HepG2 (cell line): ENCODE measurements around the gene C1QB. TPM values are rescaled to one million over a fixed set of nuclear protein-coding genes. Genes with fewer than 3 reads are reported as not detected.

Source experiments
- ATAC-seq: fragments of 200-7000 bp; cut with Tn5 transposase; 3 replicates; pipeline ENCODE4 v1.9.1; 2020; ENCODE audit warnings: mild to moderate bottlenecking, moderate library complexity
- BruUV-seq: library from RNA; stranded (reverse); fragments of 400-500 nt; replicated peaks from 2 replicates; lab custom pipeline; 2021; lab: Mats Ljungman, UMichigan
- CTCF ChIA-PET: fragments of 300-600 bp; formaldehyde crosslinking; extraction: SDS; loops from one replicate; lab custom pipeline; 2021; ENCODE audit warnings: low total read pairs, inconsistent platforms, low intra/inter-chr PET ratio; lab: Yijun Ruan, JAX
- POLR2A ChIA-PET: fragments of 350-600 bp; sonication (Branson Sonifier 250); formaldehyde crosslinking; loops from one replicate; lab custom pipeline; 2020; ENCODE audit warnings: antibody characterized with exemption, inconsistent platforms; lab: Yijun Ruan, JAX
- DNase-seq: peaks from one replicate; pipeline ENCODE4 v3.0.0-alpha.2; 2015; ENCODE audit warnings: low spot score
- FAIRE-seq: peaks from 3 replicates; lab custom pipeline; 2011; peaks lifted over from hg19 to GRCh38; lab: Jason Lieb, UNC
- H2AFZ ChIP-seq: one replicate; pipeline ENCODE4 v1.6.1; 2011; ENCODE audit warnings: low read length, inconsistent platforms
- H3K27ac ChIP-seq: fragments of 300-600 bp; 3 replicates; pipeline ENCODE4 v1.8.0; 2011; ENCODE audit warnings: mixed run types, mild to moderate bottlenecking, mixed read lengths, low read length, inconsistent platforms; ENCODE audit not compliant: insufficient read depth; ENCODE audit errors: extremely low read length
- H3K27me3 ChIP-seq, 2 experiments: fragments of 200-600 bp in 1 of 2; 2 replicates in 1 of 2; 3 replicates in 1 of 2; pipeline versions ENCODE4 v1.6.0 to v1.8.0; 2011; ENCODE audit warnings: low read length in 2 of 2, mild to moderate bottlenecking in 2 of 2, moderate library complexity in 2 of 2, inconsistent platforms in 1 of 2; ENCODE audit not compliant: insufficient read depth in 2 of 2, control insufficient read depth in 1 of 2
- H3K36me3 ChIP-seq, 2 experiments: fragments of 200-600 bp in 1 of 2; replicated peaks in 1 of 2; 2 replicates in 1 of 2; 3 replicates in 1 of 2; pipeline versions ENCODE4 v1.5.1 to v1.8.0; 2011; ENCODE audit warnings: low read length in 2 of 2, inconsistent platforms in 1 of 2; ENCODE audit not compliant: insufficient read depth in 2 of 2, control insufficient read depth in 1 of 2
- H3K4me1 ChIP-seq: 2 replicates; pipeline ENCODE4 v1.5.1; 2012; ENCODE audit warnings: low read length, inconsistent platforms; ENCODE audit not compliant: insufficient read depth
- H3K4me2 ChIP-seq: 2 replicates; pipeline ENCODE4 v1.6.0; 2011; ENCODE audit warnings: low read depth, low read length, inconsistent platforms
- H3K4me3 ChIP-seq, 3 experiments: fragments of 200-600 bp in 1 of 3; sonication (generic), shearing (Covaris generic) in 1 of 3; replicated peaks in 1 of 3; 2 replicates each; pipeline ENCODE4 v1.5.1; 2011 to 2016; ENCODE audit warnings: low read length in 3 of 3, inconsistent platforms in 2 of 3, low read depth in 2 of 3, mild to moderate bottlenecking in 2 of 3, control low read depth in 1 of 3, mixed read lengths in 1 of 3; ENCODE audit not compliant: insufficient read depth in 1 of 3
- H3K79me2 ChIP-seq: one replicate; pipeline ENCODE4 v1.6.1; 2011; ENCODE audit warnings: low read length, inconsistent platforms; ENCODE audit not compliant: insufficient read depth
- H3K9ac ChIP-seq: 2 replicates; pipeline ENCODE4 v1.6.0; 2011; ENCODE audit warnings: mild to moderate bottlenecking, low read depth, low read length, inconsistent platforms; ENCODE audit not compliant: insufficient read depth
- H3K9me3 ChIP-seq: 2 replicates; pipeline ENCODE4 v1.5.1; 2012; ENCODE audit warnings: mild to moderate bottlenecking, low read length
- H4K20me1 ChIP-seq: 2 replicates; pipeline ENCODE4 v1.6.0; 2011; ENCODE audit warnings: inconsistent platforms, mild to moderate bottlenecking, low read length, moderate library complexity; ENCODE audit not compliant: insufficient read depth
- ATM ChIP-seq: fragments of 450-650 bp; IDR thresholded peaks from 2 replicates; pipeline ENCODE4 v1.7.1; 2017; ENCODE audit warnings: mild to moderate bottlenecking, borderline replicate concordance
- CAMTA2 ChIP-seq: sonication (generic); formaldehyde crosslinking; IDR thresholded peaks from 2 replicates; pipeline ENCODE4 v1.4.0; 2020; ENCODE audit warnings: mild to moderate bottlenecking, missing genetic modification reagents, borderline replicate concordance
- GPN1 ChIP-seq: sonication (generic); formaldehyde crosslinking; IDR thresholded peaks from 2 replicates; pipeline ENCODE4 v1.5.1; 2020; ENCODE audit warnings: missing genetic modification reagents, borderline replicate concordance
- MAFF ChIP-seq: IDR thresholded peaks from 2 replicates; pipeline ENCODE4 v1.6.1; 2011; ENCODE audit warnings: low read depth, low read length, improper control_type of control experiment
- MAFK ChIP-seq, 2 experiments: IDR thresholded peaks in 1 of 2; conservative IDR thresholded peaks in 1 of 2; 2 replicates each; pipeline ENCODE4 v1.6.1; 2011; ENCODE audit warnings: improper control_type of control experiment in 2 of 2, low read length in 2 of 2
- MATR3 ChIP-seq: sonication (generic); formaldehyde crosslinking; IDR thresholded peaks from 2 replicates; pipeline ENCODE4 v1.4.0; 2020; ENCODE audit warnings: missing genetic modification reagents
- MYC ChIP-seq: sonication (generic); formaldehyde crosslinking; IDR thresholded peaks from 2 replicates; pipeline ENCODE4 v1.9.0; 2021; ENCODE audit warnings: missing genetic modification reagents, borderline replicate concordance
- NPAS2 ChIP-seq: sonication (generic); formaldehyde crosslinking; IDR thresholded peaks from 2 replicates; pipeline ENCODE4 v1.8.0; 2022; ENCODE audit warnings: mild to moderate bottlenecking, missing genetic modification reagents, borderline replicate concordance
- RBM39 ChIP-seq: fragments of 200-400 bp; formaldehyde crosslinking; IDR thresholded peaks from one replicate; pipeline ENCODE4 v1.6.1; 2018; ENCODE audit warnings: antibody characterized with exemption, mild to moderate bottlenecking, low read depth, low read length; ENCODE audit not compliant: poor library complexity, severe bottlenecking
- SATB2 ChIP-seq: sonication (generic); formaldehyde crosslinking; IDR thresholded peaks from 2 replicates; pipeline ENCODE4 v1.5.0; 2020; ENCODE audit warnings: missing genetic modification reagents
- ZBTB14 ChIP-seq: sonication (generic); formaldehyde crosslinking; IDR thresholded peaks from 2 replicates; pipeline ENCODE4 v1.4.0; 2020; ENCODE audit warnings: missing genetic modification reagents
- ZNF232 ChIP-seq: sonication (generic); formaldehyde crosslinking; IDR thresholded peaks from 2 replicates; pipeline ENCODE4 v1.4.0; 2020; ENCODE audit warnings: missing genetic modification reagents, borderline replicate concordance
- ZNF24 ChIP-seq: fragments of 450-650 bp; IDR thresholded peaks from 2 replicates; pipeline ENCODE4 v1.6.1; 2017; ENCODE audit warnings: antibody characterized with exemption, mild to moderate bottlenecking
- ZNF549 ChIP-seq: sonication (generic); formaldehyde crosslinking; IDR thresholded peaks from 2 replicates; pipeline ENCODE4 v1.5.0; 2020; ENCODE audit warnings: missing genetic modification reagents
- ZNF720 ChIP-seq: sonication (generic); formaldehyde crosslinking; IDR thresholded peaks from 2 replicates; pipeline ENCODE4 v1.4.0; 2020; ENCODE audit warnings: missing genetic modification reagents
- WGBS: methylation state at CpG from one replicate; pipeline ENCODE4 v1.1.6; 2017; ENCODE audit warnings: low lambda C conversion rate; 5-methylcytosine and 5-hydroxymethylcytosine counted together
- in situ Hi-C: cut with HindIII; loops from 2 replicates; pipeline ENCODE4 v1.10.0; 2017; ENCODE audit warnings: low pct_unique_long_range_greater_than_20kb; ENCODE audit not compliant: extremely low pct_ligation_motif_present
- intact Hi-C: fragments of 100-400 bp; cut with micrococcal nuclease; formaldehyde crosslinking; loops from one replicate; pipeline ENCODE4 v1.10.0; 2022; ENCODE audit not compliant: unreplicated experiment
- polyA plus RNA-seq, 8 experiments: library from polyadenylated mRNA; depleted of rRNA in 3 of 8; stranded (reverse) in 7 of 8; unstranded in 1 of 8; fragments of >200 nt; fragmentation: Illumina TruSeq in 4 of 8; extraction: Trizol in 4 of 8; gene quantifications; 2 replicates each; pipeline versions ENCODE4 v1.2.1 to v1.2.3, GENCODE V29; 2011 to 2016; ENCODE audit warnings: low read depth in 4 of 8, missing spikeins in 1 of 8, mixed read lengths in 1 of 8; ENCODE audit not compliant: insufficient read depth in 1 of 8
- total RNA-seq, 5 experiments: library from RNA; depleted of rRNA; stranded (reverse); fragments of >200 nt; fragmentation: Illumina TruSeq; extraction: Trizol; gene quantifications; 2 replicates each; pipeline ENCODE4 v1.2.3, GENCODE V29; 2016; ENCODE audit warnings: low read depth in 1 of 5
- TF ChIP-seq, protein P1 (sequence below): sonication (generic); formaldehyde crosslinking; IDR thresholded peaks from 2 replicates; pipeline ENCODE4 v1.5.1; 2020; ENCODE audit warnings: missing genetic modification reagents, mild to moderate bottlenecking, borderline replicate concordance

The C1QB gene
- total and polyA plus RNA-seq, 2 of the 13 experiments (the other 11 are each of a cell fraction or from before 2014, with no cell fraction given): not detected

DNA sequence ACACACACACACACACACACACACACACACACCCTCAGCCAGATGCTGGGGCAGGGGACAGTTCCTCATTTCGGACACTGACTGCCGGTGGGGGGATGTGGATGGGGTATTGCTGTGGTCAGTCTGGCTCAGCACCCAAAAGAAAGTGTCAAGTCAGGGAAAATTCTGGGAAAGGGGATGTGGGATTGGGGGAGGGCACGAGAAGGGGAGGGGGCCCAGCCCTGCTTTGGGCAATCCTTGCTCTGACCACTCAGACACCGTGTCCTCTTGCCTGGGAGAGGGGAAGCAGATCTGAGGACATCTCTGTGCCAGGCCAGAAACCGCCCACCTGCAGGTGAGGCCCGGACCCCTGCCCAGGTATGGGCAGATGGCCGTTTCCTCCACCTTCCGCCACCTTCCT lies 9.7 kb upstream of the C1QB start, which contains the start of gene C1QC:
Gene C1QC (plus strand): TSS at position 253 of the 400 bp plus-strand sequence. CDS start 391 bp downstream, outside the sequence.
- 0% methylated on average over 3 of the region's 8 CpGs for WGBS
- ATAC-seq: no peak
- in situ Hi-C loops: loop anchor here (5.0 to 10.0 kb wide), 2 partner anchors 226 to 509 kb away; no protein-coding TSS in a partner anchor
- H3K4me2 ChIP-seq: no peak within 1 kb of the TSS
- no peaks in the 10 kb centered on the region for H3K9me3 ChIP-seq
- H2AFZ ChIP-seq: no peak within 1 kb of the TSS
- BruUV-seq: no TSS peak
- no peak within 1 kb of the TSS for H3K9ac ChIP-seq
- intact Hi-C loops: no loop called here
- no peak within 1 kb of the TSS for H3K27ac ChIP-seq
- H3K79me2 ChIP-seq: no peaks in the 10 kb centered on the region
- no peaks in the 10 kb centered on the region for H3K4me1 ChIP-seq
- CTCF ChIA-PET: interaction anchor here (3.4 kb wide), 1 partner anchor 222 kb away, joined by 43 read pairs; no protein-coding TSS in a partner anchor
- peaks cover 6 to 21% of the 10 kb centered on the region in 2 experiments; a peak in 3 of 5 replicates for H3K27me3 ChIP-seq
- POLR2A ChIA-PET: no interaction called here
- no peak for DNase-seq
- H3K4me3 ChIP-seq: no peak within 1 kb of the TSS
- no peak for TF ChIP-seq ZBTB14 (CRISPR knock-in tag)
- TF ChIP-seq ZNF232: no peak
- TF ChIP-seq MAFF: peak; percentile 62; the same call in 1 of the 2 replicates
- peak; percentile 73 to 75 for TF ChIP-seq MAFK (conservative IDR thresholded peaks at IDR 0.05 in 1 of 2, IDR thresholded peaks at IDR 0.05 in 1 of 2; ENCODE audit: low read length in 2 of 2)
- TF ChIP-seq SATB2 (CRISPR knock-in tag): no peak
- peaks cover 3% of the 10 kb centered on the region; the same call in 1 of the 2 replicates for H4K20me1 ChIP-seq
- no peak for FAIRE-seq
- no peaks in the 10 kb centered on the region for H3K36me3 ChIP-seq

- Histone ChIP-seq H3K9ac (no peak overlapping the region), H4K20me1 (peaks cover 3% of the 10 kb centered on the region; the same call in 1 of the 2 replicates), H3K27ac (no peak overlapping the region), H3K4me3 (no peak overlapping the region), H3K4me1 (no peaks in the 10 kb centered on the region), H2AFZ (no peak overlapping the region), H3K4me2 (no peak overlapping the region), H3K9me3 (no peaks in the 10 kb centered on the region), H3K36me3 (no peaks in the 10 kb centered on the region), H3K79me2 (no peaks in the 10 kb centered on the region), H3K27me3 (peaks cover 6 to 21% of the 10 kb centered on the region in 2 experiments; a peak in 3 of 5 replicates)
- POLR2A ChIA-PET: no interaction called here
- DNase-seq (no peak), ATAC-seq (no peak), FAIRE-seq (no peak)
- intact Hi-C loops (no loop called here), in situ Hi-C loops (loop anchor here (5.0 to 10.0 kb wide), 2 partner anchors 227 to 509 kb away; no protein-coding TSS in a partner anchor)
- CTCF ChIA-PET: no interaction called here
- BruUV-seq: no TSS peak
- 0% methylated on average over 2 of the region's 12 CpGs for WGBS
- no peak for TF ChIP-seq ZNF720 (CRISPR knock-in tag)
- TF ChIP-seq CAMTA2 (CRISPR knock-in tag): no peak
- TF ChIP-seq NPAS2 (CRISPR knock-in tag): no peak
- TF ChIP-seq ATM: no peak
- TF ChIP-seq, protein P1, sequence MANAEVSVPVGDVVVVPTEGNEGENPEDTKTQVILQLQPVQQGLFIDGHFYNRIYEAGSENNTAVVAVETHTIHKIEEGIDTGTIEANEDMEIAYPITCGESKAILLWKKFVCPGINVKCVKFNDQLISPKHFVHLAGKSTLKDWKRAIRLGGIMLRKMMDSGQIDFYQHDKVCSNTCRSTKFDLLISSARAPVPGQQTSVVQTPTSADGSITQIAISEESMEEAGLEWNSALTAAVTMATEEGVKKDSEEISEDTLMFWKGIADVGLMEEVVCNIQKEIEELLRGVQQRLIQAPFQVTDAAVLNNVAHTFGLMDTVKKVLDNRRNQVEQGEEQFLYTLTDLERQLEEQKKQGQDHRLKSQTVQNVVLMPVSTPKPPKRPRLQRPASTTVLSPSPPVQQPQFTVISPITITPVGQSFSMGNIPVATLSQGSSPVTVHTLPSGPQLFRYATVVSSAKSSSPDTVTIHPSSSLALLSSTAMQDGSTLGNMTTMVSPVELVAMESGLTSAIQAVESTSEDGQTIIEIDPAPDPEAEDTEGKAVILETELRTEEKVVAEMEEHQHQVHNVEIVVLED: no peak
- no peak for TF ChIP-seq MYC
- TF ChIP-seq ZNF549: no peak
- TF ChIP-seq GPN1 (CRISPR knock-in tag): no peak
- no peak for TF ChIP-seq MATR3 (CRISPR knock-in tag)
- no peak for TF ChIP-seq ZNF24
- TF ChIP-seq RBM39: no peak
These were observed 9.1 kb upstream of the C1QB start for GRCh38 chr1:22643928-22644327.
